Embryonic facial prominence (tissue), 1 donor: ENCODE data around the gene CYP46A1.

Source experiments
- DNase-seq: peaks from one replicate; pipeline ENCODE4 v3.0.0-alpha.2; 2016; ENCODE audit errors: extremely low spot score

CYP46A1 gene

DNA sequence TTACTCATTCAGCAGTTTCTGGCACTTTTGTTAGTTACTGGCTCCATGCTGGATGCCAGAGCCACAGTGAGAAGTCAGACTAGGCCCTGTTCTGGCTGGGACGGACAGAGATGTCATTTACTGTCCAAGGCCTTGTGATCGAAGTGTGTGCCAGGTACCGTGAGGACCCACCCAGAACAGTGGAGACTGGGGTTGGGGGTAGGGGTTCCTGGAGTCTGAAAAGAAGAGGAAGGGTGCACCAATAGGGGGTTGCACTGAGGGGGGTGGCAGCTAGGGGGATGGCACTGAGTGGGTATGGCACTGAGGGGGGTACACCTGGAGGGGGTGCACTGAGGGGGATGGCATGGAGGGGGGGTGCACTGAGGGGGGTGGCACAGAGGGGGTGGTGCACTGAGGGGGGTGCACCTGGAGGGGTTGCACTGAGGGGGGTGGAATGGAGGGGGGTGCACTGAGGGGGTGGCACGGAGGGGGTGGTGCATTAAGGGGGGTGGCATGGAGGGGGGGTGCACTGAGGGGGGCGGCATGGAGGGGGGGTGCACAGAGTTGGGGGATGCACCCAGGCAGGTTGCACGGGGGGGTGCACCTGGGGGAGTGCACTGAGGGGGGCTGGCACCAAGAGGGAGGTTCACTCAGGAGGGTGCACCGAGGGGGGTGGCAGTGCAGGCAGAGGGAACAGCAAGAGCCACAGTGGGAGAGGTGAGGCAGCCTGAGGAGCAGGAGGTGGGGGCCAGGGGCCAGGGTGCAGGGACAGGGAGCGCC, 10.6 kb upstream of the CYP46A1 start:
- DNase-seq, result no peak

DNA sequence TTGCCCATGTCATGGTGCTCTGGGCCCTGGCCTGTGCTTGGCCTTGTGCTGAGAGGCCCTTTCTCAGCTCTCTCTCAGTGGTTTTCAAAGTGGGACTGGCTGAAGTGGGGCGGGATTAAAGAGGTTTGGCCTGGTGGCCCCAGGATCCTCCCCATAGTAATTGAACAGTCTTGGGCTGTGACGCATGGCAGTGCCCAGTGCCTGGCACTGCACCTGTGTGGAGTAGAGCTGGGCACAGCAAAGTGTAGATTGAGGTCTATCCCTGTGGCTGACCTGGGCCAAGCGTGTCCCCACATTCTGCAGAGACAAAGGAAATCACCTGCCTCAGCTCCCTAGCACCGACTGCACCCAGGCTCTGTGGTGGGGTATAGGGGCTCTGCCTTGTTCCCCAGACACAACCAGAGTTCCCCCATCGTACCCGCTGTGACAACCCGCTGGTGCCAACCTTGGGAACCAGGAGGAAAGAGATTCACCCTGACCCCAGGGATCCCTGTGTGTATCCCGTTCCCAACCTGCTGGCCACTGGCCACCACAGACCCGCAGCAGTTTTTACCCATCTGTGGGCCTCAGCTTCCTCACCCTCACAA, 9.9 kb upstream of the CYP46A1 start:
- no peak for DNase-seq

GRCh38 chr14:99674776-99675381, 9.2 kb upstream of the CYP46A1 start:
- DNase-seq, result no peak

DNA sequence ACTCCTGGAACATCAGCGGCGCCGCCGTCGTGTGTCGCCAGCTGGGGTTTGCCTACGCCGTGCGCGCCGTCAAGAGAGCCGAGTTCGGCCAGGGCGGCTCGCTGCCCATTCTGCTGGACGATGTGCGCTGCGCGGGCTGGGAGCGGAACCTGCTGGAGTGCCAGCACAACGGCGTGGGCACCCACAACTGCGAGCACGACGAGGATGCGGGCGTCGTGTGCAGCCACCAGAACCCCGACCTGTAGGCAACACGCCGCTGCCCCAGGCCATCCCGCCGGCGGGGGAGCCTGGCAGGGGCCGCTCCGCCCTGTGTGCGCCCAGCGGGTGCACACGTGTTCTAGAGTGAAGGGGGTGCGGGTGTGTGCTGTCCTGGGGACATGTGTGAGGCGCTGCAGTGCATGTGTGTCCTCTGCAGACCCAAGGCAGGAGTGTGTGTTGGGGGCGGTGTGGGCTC, 8.7 kb upstream of the CYP46A1 start:
- DNase-seq, result no peak

- DNase-seq, result no peak
These were observed 8.1 kb upstream of the CYP46A1 start for GRCh38 chr14:99675951-99676350.

GRCh38 chr14:99676657-99677056, 7.4 kb upstream of the CYP46A1 start:
- no peak for DNase-seq

- no peak for DNase-seq
These were observed 6.6 kb upstream of the CYP46A1 start for GRCh38 chr14:99677231-99678140.

DNA sequence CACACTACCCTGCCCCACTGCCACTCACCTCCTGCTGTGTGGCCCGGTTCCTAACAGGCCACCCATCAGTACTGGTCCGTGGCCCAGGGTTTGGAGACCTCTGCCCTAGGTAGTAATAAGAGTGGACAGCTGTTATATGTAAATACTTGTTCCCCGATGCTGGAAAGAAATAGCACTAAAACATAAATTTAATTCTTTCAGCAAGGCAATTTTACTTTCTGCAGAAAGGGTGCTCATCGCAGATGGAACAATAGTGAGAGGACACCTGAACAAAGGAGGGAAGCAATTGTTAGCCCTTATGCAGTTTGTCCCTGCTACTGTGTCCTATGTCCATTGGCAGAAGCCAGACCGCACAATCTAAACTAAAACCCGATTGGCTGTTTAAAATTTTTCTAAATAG, 5.9 kb upstream of the CYP46A1 start:
- DNase-seq, result no peak

DNA sequence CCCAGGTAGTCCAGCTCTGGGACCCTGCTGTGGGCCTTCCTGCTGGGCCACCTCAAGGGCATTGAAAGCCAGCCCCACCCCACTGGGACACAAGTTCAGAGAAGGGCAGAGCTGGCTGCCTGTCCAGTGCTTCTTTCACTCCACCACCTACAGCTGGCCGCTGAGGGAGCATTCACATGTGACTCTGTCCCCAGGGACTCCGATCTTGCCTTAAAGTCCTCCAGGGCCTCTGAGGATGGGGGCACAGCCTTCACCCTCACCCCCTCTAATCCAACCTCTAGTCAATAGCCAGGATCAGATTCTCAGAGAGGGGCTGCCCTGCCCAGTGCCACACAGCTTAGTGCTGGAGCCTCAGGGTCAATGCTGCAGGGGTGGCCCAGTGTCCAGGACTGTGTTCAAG, 5.0 kb upstream of the CYP46A1 start:
- DNase-seq, result no peak

DNA sequence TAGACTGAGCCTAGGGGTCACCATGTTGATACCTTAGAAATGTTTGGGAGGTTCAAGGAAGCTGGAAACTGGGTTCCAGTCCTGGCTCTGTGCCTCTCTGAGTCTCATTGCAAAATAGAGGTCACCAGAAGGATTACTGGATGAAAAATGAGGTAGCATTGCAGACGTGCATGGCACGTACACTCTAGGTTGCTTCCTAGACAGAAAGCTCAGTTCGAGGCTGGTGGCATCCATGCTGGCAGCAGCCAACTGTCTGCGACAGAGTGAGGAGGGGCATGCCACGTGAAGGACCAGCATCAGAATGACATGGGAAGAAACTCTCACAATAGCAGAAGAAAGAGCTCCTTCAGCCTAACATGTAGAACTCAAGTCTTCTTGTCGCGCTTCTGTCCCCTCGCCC, 4.6 kb upstream of the CYP46A1 start:
- DNase-seq, result no peak

GRCh38 chr14:99679996-99680395, 4.1 kb upstream of the CYP46A1 start:
- no peak for DNase-seq

GRCh38 chr14:99681101-99681831, 2.8 kb upstream of the CYP46A1 start:
- DNase-seq, result no peak

DNA sequence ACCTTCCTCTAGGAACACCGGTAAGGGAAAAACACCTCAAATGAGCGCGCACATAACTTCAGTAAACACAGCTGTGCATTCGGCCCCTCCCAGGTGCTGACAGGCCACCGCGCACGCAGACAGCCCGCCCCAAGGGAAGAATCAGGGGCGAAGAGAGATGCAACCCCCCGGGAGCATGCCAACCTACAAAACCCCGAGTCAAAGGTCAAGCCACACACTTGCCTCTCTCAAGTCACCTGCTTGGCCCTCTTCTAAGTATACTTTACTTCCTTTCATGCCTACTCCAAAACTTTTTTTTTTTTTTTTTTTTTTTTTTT, 2.3 kb upstream of the CYP46A1 start:
- no peak for DNase-seq

- DNase-seq, result no peak
These were observed 1.1 kb upstream of the CYP46A1 start for GRCh38 chr14:99682809-99683618.

- DNase-seq, result no peak
These were observed 374 bp downstream of the CYP46A1 start for GRCh38 chr14:99684410-99684934.

DNA sequence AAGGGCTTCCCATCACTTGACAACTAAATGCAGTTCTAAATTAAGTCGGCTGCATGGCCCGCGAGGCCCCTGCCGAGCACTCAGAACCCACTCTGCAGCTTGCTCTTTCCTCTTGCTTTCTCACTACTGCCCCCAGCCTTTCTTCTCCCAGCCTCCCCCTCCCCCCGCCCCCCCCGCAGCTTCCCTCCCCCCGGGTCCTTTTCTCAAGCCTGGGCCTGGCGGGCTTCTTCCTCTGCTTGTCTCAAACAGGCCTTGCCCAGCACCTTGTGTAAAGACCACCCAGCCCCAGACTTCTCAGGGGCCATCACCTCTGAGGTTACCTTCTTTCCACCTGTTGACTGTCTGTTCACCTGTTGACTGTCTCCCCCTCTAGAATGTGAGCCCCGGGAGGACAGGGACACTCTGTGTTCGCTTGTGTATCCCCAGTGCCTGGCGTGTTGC, 1.1 kb downstream of the CYP46A1 start:
- no peak for DNase-seq

- no peak for DNase-seq
These were observed 1.5 kb downstream of the CYP46A1 start for GRCh38 chr14:99685596-99685995.

GRCh38 chr14:99686557-99687283, 2.6 kb downstream of the CYP46A1 start:
- DNase-seq, result no peak

DNA sequence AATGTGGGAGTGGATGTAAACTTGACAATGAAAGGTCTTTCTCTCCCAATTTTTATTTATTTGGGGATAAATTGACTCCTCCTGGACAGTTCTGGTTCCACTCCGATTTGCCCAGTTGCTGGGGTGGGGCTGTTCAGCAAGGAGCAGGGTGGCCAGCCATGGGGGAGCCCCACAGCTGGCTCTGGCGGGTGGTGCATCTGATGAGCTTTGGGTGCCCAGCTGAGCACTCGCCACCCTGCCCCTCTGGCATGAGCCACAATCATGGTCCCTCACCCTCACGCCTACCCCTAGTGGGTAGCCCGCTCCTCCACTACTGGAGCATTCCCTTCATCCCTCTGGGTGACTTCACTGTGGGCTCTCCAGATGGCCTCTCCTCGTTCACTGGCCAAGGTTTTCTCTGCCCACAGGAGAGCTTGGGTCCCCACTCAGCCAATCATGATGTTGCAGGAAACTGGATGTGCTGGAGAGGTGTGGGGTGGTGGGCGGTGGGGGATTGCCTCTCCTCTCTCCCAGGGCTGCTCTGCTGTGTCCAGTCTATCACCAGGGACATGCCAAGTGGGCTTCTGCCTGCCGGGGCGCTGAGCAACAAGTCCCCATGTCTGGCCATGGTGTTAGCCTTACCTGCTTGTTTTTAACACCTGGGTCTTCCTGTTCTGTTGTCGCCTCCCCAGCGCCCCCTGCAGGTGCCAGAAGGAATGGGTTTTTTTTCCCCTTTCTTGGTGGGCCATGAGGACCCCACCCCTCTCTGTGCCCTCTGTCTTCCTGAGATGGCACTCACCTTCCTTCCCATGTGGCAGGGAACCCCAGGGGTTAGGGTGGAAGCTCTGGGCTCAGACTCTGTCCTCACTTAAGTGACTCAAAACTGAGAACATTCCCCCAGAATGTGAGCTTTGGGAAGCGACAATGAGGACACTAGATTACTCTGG, 3.4 kb downstream of the CYP46A1 start:
- DNase-seq, result no peak
